Amniotic stem cell (primary cell): ENCODE data around the gene OBP2A.

ENCODE experiments used
- DNase-seq: peaks from one replicate; lab custom pipeline; 2025; lab: John Stamatoyannopoulos, UW

The OBP2A gene

DNA sequence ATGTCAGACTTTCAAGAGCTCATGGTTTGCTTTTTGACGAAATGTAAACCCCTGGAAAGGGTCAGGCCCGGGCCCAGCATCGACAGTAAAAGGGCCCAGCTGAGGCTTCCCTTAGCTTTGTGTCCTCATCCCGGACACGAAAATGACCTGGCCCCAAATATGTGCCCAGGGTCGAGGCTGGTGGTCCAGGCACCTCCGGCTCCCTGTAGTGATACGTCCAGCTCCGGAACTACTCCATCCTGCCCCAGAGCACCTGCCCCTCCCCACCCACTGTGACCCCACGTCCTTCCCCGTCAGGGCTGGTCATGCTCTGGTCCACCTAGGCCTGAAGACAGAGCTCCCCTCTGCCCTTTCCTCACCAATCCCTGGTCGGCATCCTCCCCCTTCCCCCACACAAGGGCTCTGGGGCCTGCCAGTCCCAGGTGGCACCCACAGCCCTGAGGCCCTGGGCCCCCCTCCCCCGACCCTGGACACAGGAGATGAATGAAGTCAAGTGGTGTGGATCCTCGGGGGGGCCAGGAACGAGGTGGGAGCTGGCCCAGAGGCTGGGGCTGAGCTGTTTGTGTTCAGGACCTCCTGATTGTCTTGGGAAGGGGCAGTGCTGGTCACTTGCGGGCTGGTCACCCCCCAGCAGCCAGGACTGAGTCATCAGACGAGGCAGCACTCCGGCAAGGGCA is 6.2 kb downstream of the OBP2A start:
- no peak for DNase-seq

DNA sequence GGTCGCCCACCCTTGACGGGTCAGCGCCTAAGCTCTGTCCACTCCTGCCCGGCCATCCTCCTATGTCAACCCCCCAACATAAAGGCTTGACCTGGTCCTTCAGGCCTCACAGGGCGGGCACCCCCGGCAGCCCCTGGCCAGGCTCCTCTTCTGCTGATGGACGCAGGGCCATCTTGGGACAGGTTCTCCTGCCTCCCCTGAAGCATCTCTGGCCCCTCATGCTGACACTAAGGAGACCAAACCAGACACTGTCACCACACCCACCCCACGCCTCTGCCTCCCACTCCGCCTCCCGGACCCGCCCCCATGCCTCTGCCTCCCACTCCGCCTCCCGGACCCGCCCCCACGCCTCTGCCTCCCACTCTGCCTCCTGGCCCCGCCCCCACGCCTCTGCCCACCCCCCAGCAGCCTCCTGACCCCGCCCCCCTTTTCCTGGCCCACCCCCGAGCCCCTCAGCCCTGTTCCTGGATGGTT is 6.8 kb downstream of the OBP2A start:
- no peak for DNase-seq

DNA sequence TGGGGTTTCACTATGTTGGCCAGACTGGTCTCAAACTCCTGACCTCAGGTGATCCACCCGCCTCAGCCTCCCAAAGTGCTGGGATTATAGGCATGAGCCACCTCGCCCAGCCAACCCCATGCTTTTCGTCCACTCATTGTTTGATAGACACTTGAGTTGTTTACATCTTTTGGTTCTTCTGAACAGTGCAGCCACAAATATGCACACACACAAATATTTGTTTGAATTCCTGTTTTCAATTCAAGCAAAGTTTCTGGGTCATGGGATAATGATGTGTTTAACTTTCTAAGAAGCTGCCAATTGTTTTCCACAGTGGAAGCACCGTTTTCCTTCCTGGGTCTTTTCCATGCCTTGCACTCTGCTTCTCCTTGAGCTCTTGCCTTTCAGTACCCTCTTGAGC is 8.8 kb downstream of the OBP2A start:
- no peak for DNase-seq

DNA sequence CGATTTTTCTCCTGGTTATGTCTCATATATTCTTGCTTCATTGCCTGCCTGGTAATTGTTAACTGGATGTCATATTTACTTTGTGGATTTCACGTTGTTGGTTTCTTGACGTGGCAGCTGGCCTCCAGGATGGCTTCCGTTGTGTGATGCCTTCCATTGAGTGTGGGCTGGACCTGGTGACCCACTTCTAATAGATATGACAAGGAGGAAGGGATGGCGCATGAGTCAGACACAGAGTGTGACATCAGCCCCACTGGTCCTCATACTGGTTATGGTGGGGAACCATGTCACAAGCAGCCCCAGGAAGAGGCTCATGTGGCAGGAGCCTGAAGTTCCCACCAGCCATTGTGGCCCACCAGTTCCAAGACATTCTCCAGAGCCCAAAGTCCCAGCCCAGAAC is 9.3 kb downstream of the OBP2A start:
- DNase-seq: no peak

DNA sequence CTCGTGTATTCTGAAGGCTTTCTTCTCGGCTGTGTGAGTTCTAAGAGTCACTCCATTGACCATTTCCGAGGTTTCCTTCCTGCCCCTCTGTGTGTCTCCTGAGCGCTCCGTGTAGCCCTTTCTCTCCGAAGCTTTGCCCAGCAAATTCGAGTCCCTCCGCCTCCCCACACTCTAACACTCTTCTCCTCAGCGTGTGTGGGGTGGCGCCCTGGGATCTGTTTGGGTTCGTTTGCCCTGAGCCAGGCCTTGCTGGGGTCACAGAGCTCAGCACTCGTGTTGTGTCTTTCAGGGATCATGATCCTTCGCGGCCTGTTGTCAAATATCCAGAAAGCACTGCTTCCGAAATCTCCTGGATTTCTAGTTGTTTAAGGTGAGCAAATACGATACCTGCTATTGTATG is 10.0 kb downstream of the OBP2A start:
- no peak for DNase-seq

DNA sequence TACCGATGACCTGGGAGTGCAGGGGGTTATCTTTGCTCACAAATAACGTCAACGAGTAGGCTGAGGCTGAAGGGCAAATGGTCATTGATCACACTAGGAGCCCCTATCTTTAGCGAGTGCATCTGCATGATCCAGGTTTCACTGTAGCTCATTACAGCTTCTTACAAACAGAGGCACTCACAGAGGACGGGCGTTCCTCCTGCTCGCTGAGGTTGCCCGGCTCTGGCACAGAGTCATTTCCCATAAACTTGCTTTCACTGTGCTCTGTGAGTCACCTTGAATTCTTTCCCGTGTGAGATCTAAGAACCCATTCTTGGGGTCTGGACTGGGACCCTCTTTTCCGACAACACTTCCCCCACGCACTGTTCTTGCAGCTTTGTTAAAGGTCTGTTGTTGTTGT is 13.7 kb downstream of the OBP2A start:
- DNase-seq: no peak

DNA sequence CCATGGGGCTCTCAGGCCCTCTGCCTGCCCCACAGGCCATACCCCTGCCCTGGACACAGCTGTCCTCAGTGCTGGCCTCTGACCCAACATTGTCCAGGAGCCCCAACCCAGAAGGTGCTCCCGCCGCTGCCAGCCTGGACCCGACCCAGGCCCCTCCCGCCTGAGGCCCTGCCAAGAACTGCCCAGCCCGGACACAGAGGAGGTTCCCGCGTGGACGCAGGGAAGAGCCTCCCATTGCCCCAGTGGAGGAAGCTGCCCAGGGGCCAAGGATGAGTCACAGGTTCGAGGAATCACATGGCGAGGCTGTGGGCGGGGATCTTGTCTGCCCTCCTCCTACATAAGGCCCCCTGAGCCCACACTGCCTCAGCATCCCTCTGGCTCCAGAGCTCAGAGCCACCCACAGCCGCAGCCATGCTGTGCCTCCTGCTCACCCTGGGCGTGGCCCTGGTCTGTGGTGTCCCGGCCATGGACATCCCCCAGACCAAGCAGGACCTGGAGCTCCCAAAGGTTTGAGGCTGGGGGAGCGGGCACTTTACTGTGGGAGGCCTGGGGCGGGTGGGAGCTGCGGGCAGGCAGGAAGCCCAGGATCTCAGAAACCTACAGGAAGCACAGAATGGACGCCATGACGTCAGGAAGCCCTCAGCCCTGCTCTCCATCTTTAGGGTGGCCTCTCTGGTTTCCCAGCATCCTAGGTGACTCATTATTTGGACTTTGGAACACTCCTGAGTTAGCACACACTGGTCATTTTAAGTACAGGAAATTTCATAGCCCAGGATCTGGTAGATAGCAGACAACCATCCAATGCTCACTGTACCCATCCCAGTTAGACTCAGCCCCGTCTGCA is 15.7 kb downstream of the OBP2A start, which contains the start of gene PAEP:
PAEP (plus strand) TSS at position 366 of the 844 bp plus-strand sequence.
- no peak for DNase-seq

DNA sequence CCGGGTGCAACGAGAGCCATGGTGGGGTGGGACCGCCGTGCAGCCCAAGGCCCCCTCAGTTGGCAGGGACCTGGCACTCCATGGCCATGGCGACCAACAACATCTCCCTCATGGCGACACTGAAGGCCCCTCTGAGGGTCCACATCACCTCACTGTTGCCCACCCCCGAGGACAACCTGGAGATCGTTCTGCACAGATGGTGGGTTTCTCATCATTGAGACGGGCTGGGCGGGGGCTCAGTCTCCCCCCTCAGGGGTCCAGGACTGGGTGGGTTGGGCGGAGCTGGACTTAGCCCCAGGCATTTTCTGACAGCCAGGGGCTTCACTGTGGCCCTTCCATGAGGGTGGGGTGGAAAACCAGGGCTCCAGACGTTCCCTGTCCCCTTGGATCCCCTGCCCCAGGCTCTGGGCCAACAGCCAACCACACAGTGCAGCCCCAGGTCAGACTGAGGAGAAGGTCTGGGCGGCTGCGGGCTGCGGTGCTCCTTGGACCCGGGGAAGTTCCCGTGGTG is 16.4 kb downstream of the OBP2A start:
- DNase-seq: no peak

DNA sequence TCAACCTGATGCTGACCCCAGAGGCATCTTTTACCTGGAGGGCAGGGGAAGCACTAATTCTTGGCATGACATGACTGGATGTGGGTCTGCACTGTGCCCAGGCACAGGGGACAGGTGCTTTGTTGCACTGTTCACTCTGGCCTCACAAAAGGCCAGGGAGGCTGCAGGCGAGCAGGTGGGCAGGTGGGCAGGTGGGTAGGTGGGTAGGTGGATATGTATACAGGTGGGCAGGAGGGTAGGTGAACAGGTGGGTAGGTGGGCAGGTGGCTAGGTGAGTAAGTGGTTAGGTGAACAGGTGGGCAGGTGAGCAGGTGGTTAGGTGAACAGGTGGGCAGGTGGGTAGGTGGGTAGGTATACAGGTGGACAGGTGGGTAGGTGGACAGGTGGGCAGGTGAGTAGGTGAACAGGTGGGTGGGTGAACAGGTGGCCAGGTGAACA is 17.1 kb downstream of the OBP2A start:
- DNase-seq: no peak

DNA sequence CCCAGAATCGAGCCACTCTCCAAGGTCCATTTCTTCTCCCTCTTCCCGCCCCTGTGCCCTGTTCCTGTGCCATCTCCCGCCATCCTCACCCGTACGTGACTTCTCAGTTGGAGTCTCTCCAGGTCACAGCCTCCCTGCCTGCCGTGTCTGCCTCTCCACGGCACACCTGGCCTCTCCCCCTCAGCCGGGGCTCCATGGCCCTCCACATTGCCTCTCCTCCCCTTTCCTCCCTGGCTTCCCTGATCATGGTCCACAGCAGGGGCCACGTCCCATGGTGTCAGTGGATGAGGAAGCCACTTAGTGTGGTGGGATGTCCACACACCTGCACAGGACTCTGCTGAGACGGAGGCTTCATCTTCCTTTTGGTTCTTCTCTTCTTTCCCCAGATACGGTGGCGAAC is 17.9 kb downstream of the OBP2A start:
- no peak for DNase-seq

DNA sequence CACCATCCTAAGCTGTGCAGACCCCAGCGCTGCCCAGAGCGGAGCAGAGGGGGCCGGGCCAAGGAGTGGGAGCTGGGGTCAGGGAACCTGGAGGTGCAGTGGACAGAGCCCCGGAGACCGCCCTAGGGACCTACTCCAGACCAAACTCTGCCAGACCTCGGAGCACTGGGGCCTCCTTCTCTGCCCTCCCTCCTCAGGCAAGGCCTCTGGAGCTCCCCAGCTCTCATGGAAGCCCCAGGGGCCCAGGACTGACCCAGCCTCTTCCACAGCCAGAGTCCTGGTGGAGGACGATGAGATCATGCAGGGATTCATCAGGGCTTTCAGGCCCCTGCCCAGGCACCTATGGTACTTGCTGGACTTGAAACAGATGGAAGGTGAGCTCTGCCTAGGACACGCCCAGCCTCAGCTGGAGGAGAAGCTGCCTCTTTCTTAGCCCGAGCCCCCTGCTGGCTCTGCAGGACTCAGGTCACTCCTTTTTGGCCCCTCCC is 19.3 kb downstream of the OBP2A start:
- no peak for DNase-seq

DNA sequence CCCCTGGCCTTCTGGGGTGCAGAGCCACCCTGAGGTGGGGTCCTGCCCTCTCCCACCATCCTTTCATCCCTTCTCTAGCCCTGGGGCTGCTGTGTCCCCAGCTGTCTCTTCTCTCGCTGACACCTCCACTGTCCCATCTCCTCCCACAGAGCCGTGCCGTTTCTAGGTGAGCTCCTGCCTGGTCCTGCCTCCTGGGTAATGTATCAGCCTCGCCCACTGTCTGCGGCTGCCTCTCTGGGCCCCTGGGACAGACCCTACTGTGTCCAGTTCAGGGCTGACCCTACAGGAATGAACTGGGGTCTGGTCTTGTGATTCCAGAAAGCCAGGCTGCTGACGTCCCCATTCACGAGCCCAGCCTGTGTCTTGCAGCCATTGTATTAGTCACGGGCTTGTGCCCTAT is 19.7 kb downstream of the OBP2A start:
- no peak for DNase-seq

DNA sequence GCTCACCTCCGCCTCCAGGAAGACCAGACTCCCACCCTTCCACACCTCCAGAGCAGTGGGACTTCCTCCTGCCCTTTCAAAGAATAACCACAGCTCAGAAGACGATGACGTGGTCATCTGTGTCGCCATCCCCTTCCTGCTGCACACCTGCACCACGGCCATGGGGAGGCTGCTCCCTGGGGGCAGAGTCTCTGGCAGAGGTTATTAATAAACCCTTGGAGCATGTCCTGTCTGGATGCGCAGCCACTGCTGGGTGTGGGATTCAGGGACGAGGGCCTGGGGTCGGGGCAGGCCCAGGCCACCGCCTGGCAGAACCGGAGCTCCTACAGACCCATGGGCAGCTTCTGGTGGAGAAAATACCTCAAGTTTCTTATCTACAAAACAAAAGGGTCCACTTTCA is 20.6 kb downstream of the OBP2A start:
- DNase-seq: no peak

DNA sequence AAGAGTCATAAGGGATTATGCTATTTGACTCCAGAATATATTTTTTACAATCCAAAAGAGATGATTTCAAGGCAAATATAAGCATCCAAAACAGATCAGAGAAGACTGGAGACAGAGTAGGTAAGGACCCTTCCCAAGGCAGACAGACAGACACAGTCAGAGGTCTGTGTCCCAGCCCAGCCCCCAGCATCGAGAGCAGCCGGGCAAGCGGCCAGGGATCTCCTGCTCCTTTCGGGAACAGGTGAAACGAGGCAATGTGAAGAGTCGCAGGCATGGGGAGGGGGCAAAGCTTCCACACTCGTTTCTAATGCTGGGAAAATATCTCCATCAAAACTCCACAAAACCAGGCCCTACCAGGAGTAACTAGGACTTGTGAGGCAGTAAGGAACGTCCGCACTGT is 21.4 kb downstream of the OBP2A start:
- DNase-seq: no peak

DNA sequence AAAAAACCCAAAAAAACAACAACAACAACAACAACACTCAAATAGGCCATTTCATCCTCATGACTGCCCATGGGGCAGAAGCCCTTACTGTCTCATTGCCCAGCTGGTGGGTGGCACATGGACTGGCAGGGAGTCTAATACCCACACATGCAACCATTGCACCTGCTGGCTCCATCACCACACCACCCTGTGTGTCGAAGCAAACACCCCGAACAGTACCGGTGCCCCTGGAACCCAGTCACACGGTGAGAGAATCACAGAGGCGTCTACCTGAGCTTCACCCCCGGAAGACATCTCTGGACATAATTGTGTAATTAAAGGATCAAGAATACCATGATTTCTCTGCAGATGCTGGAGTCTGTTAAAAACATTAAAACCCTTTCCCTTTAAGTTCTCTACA is 22.1 kb downstream of the OBP2A start:
- DNase-seq: no peak

DNA sequence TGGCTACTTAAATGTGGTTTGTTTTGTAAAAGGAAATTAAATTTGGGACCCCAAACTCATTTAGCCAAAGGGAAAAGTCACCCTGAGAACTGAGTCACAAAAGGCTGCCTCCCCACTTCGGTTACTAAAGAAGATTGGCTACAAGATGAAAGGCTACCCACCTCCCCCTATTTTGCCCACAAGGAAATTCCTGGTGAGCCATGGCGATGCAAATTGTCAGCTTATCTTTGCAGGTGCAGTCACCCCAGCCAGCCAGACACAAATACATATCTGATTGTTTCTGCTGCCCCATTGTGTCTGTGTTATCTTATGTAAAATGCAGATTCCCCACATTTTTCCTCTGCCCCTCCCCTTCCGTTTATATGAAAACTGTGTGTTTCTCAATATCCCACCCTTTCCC is 24.5 kb downstream of the OBP2A start:
- no peak for DNase-seq

DNA sequence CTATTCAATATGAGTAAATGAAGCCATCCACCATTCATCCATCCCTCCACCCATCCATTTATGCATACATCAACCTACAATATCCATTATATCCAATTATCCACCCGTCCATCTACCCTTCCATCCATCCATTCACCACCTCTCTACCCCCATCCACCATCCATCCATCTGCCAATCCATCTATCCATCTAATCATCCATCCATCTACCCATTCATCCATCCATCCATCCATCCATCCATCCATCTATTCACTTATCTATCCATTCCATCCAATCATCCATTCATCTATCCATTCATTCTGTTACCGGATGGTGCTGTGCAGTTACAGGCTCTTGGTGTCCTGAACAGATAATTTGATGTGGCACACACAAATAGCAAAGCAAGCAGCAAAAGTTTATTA is 26.3 kb downstream of the OBP2A start:
- no peak for DNase-seq

DNA sequence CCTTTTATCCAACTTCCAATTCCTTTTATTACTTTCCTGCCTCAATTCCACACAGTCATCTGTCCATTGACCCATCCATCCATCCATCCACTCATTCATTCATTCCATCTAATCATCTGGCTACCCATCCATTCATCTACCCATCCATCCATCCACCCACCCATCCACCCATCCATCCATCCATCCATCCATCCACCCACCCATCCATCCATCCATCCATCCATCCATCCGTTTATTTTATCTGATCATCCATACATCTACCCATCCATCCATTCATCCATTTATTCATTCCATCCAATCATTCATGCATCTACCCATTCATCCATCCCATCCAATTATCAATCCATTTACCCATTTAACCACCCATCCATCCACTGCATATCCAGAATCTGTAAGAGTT is 27.2 kb downstream of the OBP2A start:
- no peak for DNase-seq

DNA sequence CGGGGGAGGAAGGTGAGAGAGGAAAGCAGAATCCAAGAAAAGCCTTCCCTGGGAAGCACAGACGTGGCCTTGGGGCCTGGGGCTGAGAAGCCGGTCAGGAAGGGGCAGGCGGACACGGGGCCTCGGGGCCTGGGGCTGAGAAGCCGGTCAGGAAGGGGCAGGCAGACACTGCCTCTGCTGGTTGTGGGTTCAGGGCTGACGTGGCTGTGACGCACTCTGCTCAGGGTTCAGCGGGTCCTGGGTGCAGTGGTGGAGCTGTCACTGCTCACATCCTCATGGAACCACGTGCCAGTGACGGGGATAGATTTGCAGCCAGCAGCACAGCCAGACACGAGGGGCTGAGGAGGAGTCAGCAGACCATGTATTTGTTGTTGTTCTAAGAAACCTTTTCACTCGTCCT is 28.4 kb downstream of the OBP2A start:
- DNase-seq: no peak

DNA sequence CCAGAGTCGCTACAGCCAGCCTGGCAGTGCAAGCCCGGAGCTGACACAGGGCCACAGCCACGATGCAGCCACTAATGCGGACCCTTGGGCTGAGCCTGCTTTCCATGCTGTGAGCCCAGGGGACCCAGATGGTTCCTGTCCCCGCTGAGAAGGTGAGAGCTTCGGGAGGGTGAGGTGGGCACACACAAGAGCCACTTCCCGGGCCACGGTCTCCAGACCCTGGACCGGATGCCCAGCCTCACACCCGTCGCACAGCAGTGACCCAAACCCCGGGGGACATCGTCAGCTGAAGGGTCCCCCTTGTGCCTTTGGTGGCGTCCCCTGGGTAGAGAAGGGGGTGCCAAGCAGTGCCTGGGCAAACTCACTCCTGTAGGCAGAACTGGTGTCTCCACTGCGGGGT is 29.0 kb downstream of the OBP2A start:
- no peak for DNase-seq

DNA sequence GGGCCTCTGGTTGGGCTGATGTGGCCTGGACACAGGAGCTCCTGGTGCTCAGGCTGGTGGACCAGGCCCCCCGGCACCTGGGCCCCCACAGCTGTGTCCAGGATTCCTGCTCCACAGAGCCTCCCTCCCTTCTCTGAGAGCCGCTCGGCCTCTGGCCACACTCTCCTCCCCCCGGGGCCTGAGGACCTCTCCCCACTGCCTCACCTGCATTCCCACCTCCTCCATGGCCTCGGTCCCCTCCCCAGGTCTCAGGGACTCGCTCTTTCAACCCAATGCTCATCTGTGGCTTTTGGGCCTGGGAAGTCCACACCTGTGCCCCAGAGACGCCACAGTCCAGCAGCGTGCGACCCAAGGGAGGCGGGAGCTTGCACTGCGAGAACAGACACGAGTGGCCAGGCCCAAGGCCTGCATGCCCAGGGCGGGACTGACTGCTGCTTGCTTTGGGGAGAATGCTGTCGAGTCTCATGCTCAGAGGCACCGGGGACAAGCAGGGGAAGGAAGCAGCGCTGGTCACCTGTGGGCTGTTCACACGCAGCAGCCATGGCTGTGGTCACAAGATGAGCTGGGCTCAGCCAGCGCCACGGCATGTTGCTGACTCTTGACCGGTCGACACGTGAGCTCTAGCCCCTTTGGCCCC is 30.2 kb downstream of the OBP2A start:
- DNase-seq: no peak

DNA sequence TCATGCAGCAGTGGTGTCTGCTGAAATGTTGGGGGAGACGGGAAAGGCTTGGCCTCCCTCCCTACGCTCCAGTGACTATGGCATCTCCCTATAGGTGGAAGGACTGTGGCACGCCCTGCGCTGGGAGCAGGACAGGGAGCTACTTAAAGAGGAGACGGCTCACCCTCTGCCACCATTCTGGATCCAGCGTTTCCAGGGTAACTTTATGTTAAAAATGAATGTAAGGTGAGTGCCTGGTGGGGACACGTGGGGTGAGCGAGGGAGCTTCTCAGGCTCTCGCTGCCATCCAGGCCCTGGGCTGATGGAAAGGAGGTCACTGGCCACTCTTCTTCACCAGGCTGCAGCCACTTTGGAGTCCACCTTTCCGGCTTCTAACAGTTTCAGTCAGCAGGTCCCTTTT is 31.3 kb downstream of the OBP2A start:
- DNase-seq: no peak

DNA sequence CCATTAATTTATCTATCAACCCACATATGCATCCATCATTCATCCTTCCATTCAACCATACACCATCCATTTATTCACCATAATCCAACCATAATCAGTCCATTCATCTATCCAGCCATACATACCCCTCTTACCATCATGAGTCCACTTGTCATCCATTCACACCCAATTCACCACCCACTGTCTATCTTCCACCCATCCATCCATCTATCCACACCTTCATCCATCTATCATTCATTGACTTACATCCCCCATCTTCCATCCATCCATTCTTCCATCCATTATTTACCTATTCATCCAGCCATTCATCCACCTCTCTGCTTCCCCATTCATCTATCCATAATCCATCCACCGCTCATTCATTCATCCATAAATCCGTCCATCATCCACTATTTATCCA is 33.4 kb downstream of the OBP2A start:
- no peak for DNase-seq
